ENCODE data around the gene HFM1. TPM values are rescaled to one million over a fixed set of nuclear protein-coding genes. Genes with fewer than 3 reads are reported as not detected.

HFM1 gene
- total RNA-seq, 4 donors from 2014 or later, result 0.77 to 3.2 (median 2.5) TPM

- no peaks in the 10 kb centered on the region for H3K27me3 ChIP-seq
- no peak overlapping the region for H3K27ac ChIP-seq
- 92 to 100% methylated on average over 1 to 2 of the region's 2 CpGs for WGBS, 2 donors (ENCODE audit: low coverage in 1 of 2)
- H3K36me3 ChIP-seq, result no peaks in the 10 kb centered on the region
- H3K4me3 ChIP-seq, result no peak overlapping the region
- no peaks in the 10 kb centered on the region for H3K9me3 ChIP-seq
- no peak for ATAC-seq
- H3K4me1 ChIP-seq, result peaks cover 0 to 6% (median 0%) of the 10 kb centered on the region in 3 donors
- TF ChIP-seq POLR2AphosphoS5 (IDR thresholded peaks at IDR 0.05), result no peak
- no peak for TF ChIP-seq EP300 (IDR thresholded peaks at IDR 0.05)
- TF ChIP-seq POLR2A (IDR thresholded peaks at IDR 0.05), result no peak
- no peak for TF ChIP-seq CTCF (IDR thresholded peaks at IDR 0.05)
Observed at GRCh38 chr1:91283421-91283726, 121.3 kb downstream of the HFM1 start.

GRCh38 chr1:91282695-91283420 lies 121.8 kb downstream of the HFM1 start:
- Histone ChIP-seq H3K36me3 (no peaks in the 10 kb centered on the region), H3K4me3 (no peak overlapping the region), H3K27me3 (no peaks in the 10 kb centered on the region), H3K4me1 (peaks cover 0 to 6% (median 0%) of the 10 kb centered on the region in 3 donors), H3K27ac (no peak overlapping the region), H3K9me3 (no peaks in the 10 kb centered on the region)
- WGBS, 2 donors (ENCODE audit: low coverage in 1 of 2), result 23 to 41% methylated on average over 5 to 6 of the region's 6 CpGs
- ATAC-seq, result peak; percentile 69
- TF ChIP-seq CTCF (IDR thresholded peaks at IDR 0.05) (peak; percentile 76 to 80 (median 78)), POLR2A (IDR thresholded peaks at IDR 0.05) (no peak), EP300 (IDR thresholded peaks at IDR 0.05) (no peak)

- no peak overlapping the region for H3K4me3 ChIP-seq
- WGBS, 2 donors (ENCODE audit: low coverage in 1 of 2), result 72 to 75% methylated on average over 6 of the region's 6 CpGs
- no peaks in the 10 kb centered on the region for H3K9me3 ChIP-seq
- TF ChIP-seq POLR2A (IDR thresholded peaks at IDR 0.05) (no peak), CTCF (IDR thresholded peaks at IDR 0.05) (no peak), EP300 (IDR thresholded peaks at IDR 0.05) (no peak), POLR2AphosphoS5 (IDR thresholded peaks at IDR 0.05) (no peak)
- H3K27me3 ChIP-seq, result no peaks in the 10 kb centered on the region
- H3K36me3 ChIP-seq, result no peaks in the 10 kb centered on the region
- H3K4me1 ChIP-seq, result peaks cover 0 to 6% (median 0%) of the 10 kb centered on the region in 3 donors
- ATAC-seq, result no peak
- H3K27ac ChIP-seq, result no peak overlapping the region
Observed at GRCh38 chr1:91281782-91282181, 122.9 kb downstream of the HFM1 start.

GRCh38 chr1:91278754-91279153 lies 125.9 kb downstream of the HFM1 start:
- no peak for ATAC-seq
- H3K36me3 ChIP-seq, result no peaks in the 10 kb centered on the region
- no peak overlapping the region for H3K27ac ChIP-seq
- no peaks in the 10 kb centered on the region for H3K27me3 ChIP-seq
- H3K4me3 ChIP-seq, result no peak overlapping the region
- no peaks in the 10 kb centered on the region for H3K9me3 ChIP-seq
- TF ChIP-seq CTCF (IDR thresholded peaks at IDR 0.05) (no peak), EP300 (IDR thresholded peaks at IDR 0.05) (no peak), POLR2A (IDR thresholded peaks at IDR 0.05) (no peak), POLR2AphosphoS5 (IDR thresholded peaks at IDR 0.05) (no peak)
- peaks cover 0 to 6% (median 0%) of the 10 kb centered on the region in 3 donors for H3K4me1 ChIP-seq
- 53% methylated on average over 1 of the region's 1 CpG; no CpG with 5 or more reads in 1 of the 2 donors for WGBS, 2 donors (ENCODE audit: low coverage in 1 of 2)

GRCh38 chr1:91273875-91274274 lies 130.8 kb downstream of the HFM1 start:
- TF ChIP-seq POLR2AphosphoS5 (IDR thresholded peaks at IDR 0.05), result no peak
- TF ChIP-seq POLR2A (IDR thresholded peaks at IDR 0.05), result no peak
- TF ChIP-seq CTCF (IDR thresholded peaks at IDR 0.05), result no peak
- no peak for TF ChIP-seq EP300 (IDR thresholded peaks at IDR 0.05)
- no peaks in the 10 kb centered on the region for H3K4me1 ChIP-seq

More at GRCh38 chr1:91273875-91274274, 130.8 kb downstream of the HFM1 start:
- Histone ChIP-seq H3K36me3 (no peaks in the 10 kb centered on the region), H3K27me3 (no peaks in the 10 kb centered on the region), H3K4me3 (no peak overlapping the region), H3K27ac (no peak overlapping the region), H3K9me3 (no peaks in the 10 kb centered on the region)
- WGBS, 2 donors (ENCODE audit: low coverage in 1 of 2), result 56 to 83% methylated on average over 1 of the region's 1 CpG
- no peak for ATAC-seq

Measured in gastroesophageal sphincter (tissue), 4 donors.